ENCODE data around the gene FOSL1. TPM values are rescaled to one million over a fixed set of nuclear protein-coding genes. Genes with fewer than 3 reads are reported as not detected.

Gene FOSL1
- total RNA-seq, 1 experiment from 2014 or later: 125 TPM

DNA sequence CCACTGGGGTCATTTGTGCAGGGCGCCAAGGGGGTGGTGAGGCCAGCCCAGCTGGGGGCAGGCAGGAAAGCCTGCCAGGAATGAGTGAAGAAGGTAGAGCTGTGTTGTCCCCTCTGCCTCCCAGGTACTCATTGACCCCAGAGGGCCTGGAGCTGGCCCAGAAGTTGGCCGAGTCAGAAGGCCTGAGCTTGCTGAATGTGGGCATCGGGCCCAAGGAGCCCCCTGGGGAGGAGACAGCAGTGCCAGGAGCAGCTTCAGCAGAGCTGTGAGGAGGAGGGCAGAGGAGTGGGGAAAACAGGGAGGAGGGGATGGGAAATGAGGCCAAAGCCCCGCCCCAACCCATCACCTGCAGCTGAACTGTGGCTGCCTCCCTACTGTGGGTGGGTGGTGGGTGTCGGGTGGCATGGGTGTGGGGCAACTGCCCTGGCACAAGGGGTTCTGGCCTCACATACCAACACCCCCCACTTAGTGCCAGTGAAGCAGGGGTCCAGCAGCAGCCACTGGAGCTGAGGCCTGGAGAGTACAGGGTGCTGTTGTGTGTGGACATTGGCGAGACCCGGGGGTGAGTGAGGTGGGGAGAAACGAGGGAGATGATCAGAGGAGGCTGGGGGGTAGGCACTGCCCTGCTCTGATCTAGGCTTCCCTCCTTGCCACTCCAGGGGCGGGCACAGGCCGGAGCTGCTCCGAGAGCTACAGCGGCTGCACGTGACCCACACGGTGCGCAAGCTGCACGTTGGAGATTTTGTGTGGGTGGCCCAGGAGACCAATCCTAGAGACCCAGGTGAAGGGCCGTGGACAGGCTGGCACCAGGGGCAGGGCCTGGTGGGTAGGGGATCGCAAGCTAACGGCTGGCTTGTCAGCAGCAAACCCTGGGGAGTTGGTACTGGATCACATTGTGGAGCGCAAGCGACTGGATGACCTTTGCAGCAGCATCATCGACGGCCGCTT, 37.0 kb downstream of the FOSL1 start:
- DNase-seq (ENCODE audit: low read depth, low spot score) (no peak), ATAC-seq (no peak)
- peaks cover 17 to 30% of the 10 kb centered on the region in 2 experiments for H3K4me1 ChIP-seq (ENCODE audit: control insufficient read depth in 1 of 2, insufficient read depth in 2 of 2, low read length in 2 of 2)
- no peak overlapping the region for H3K9ac ChIP-seq (ENCODE audit: low read length)
- TF ChIP-seq EZH2phosphoT487 (IDR thresholded peaks at IDR 0.05; ENCODE audit: borderline replicate concordance): no peak
- TF ChIP-seq ZFX (IDR thresholded peaks at IDR 0.05): no peak
- TF ChIP-seq, protein P1, sequence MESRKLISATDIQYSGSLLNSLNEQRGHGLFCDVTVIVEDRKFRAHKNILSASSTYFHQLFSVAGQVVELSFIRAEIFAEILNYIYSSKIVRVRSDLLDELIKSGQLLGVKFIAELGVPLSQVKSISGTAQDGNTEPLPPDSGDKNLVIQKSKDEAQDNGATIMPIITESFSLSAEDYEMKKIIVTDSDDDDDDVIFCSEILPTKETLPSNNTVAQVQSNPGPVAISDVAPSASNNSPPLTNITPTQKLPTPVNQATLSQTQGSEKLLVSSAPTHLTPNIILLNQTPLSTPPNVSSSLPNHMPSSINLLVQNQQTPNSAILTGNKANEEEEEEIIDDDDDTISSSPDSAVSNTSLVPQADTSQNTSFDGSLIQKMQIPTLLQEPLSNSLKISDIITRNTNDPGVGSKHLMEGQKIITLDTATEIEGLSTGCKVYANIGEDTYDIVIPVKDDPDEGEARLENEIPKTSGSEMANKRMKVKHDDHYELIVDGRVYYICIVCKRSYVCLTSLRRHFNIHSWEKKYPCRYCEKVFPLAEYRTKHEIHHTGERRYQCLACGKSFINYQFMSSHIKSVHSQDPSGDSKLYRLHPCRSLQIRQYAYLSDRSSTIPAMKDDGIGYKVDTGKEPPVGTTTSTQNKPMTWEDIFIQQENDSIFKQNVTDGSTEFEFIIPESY (IDR thresholded peaks at IDR 0.05; ENCODE audit: extremely low read depth, insufficient replicate concordance, low read length): no peak
- TF ChIP-seq EZH2 (IDR thresholded peaks at IDR 0.05): no peak
- TF ChIP-seq JUND (IDR thresholded peaks at IDR 0.05): no peak
- no peak for TF ChIP-seq ELF1 (IDR thresholded peaks at IDR 0.05; ENCODE audit: borderline replicate concordance, low read depth)
- TF ChIP-seq, protein P2, sequence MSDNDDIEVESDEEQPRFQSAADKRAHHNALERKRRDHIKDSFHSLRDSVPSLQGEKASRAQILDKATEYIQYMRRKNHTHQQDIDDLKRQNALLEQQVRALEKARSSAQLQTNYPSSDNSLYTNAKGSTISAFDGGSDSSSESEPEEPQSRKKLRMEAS (IDR thresholded peaks at IDR 0.05): no peak
- TF ChIP-seq POLR2A (IDR thresholded peaks at IDR 0.05; ENCODE audit: borderline replicate concordance, extremely low read depth, insufficient read depth, insufficient read length): no peak
- RAD21 ChIA-PET (ENCODE audit: low non-redundant PET in 1 of 2, low total read pairs in 2 of 2, uncharacterized antibody in 2 of 2, unreplicated experiment in 2 of 2): no interaction called here
- no TSS peak for BruUV-seq (replicated peaks)
- no peaks in the 10 kb centered on the region for H4K20me1 ChIP-seq (ENCODE audit: insufficient read depth)
- POLR2A ChIA-PET: no interaction called here
- no peak overlapping the region; the same call in 1 of the 2 replicates for H3K27ac ChIP-seq (ENCODE audit: low read depth, low read length)
- no peak overlapping the region for H3K4me3 ChIP-seq (replicated peaks in 1 of 2; ENCODE audit: low read depth in 1 of 2, low read length in 2 of 2)
- no peaks in the 10 kb centered on the region for H3K9me3 ChIP-seq (ENCODE audit: control insufficient read depth in 1 of 2, insufficient read depth in 1 of 2, low read depth in 1 of 2, low read length in 2 of 2)
- H3K27me3 ChIP-seq (ENCODE audit: insufficient read depth, low read length): no peaks in the 10 kb centered on the region
- no peak overlapping the region for H2AFZ ChIP-seq (ENCODE audit: low read depth, low read length, poor library complexity, severe bottlenecking)
- H3K9me2 ChIP-seq (ENCODE audit: insufficient read depth): no peaks in the 10 kb centered on the region
- peaks cover 22% of the 10 kb centered on the region for H3K79me2 ChIP-seq (ENCODE audit: insufficient read depth, low read length)
- intact Hi-C loops (cut with micrococcal nuclease): no loop called here
- no peak overlapping the region for H3K4me2 ChIP-seq (ENCODE audit: low read length)
- H3K36me3 ChIP-seq (ENCODE audit: control insufficient read depth in 1 of 2, insufficient read depth in 2 of 2, low read length in 2 of 2): peaks cover 7 to 18% of the 10 kb centered on the region in 2 experiments; a peak in 3 of 4 replicates
- CTCF ChIA-PET: no interaction called here
